MCF 10A (cell line): Measurements from ENCODE around the gene WFIKKN1. TPM values are rescaled to one million over a fixed set of nuclear protein-coding genes. Genes with fewer than 3 reads are reported as not detected.

Experiments used
- BruUV-seq: library from RNA; stranded (reverse); fragments of 400-500 nt; replicated peaks from 2 replicates; lab custom pipeline; 2021; lab: Mats Ljungman, UMichigan
- CTCF ChIA-PET: fragments of 300-600 bp; sonication (Branson Sonifier 250); formaldehyde crosslinking; extraction: SDS; loops from one replicate; lab custom pipeline; 2021; ENCODE audit warnings: antibody characterized with exemption, inconsistent platforms; lab: Yijun Ruan, JAX
- POLR2A ChIA-PET: fragments of 300-600, 350-650 bp; sonication (Branson Sonifier 250); formaldehyde crosslinking; extraction: SDS; loops from one replicate; lab custom pipeline; 2020; ENCODE audit warnings: antibody characterized with exemption, inconsistent platforms; lab: Yijun Ruan, JAX
- DNase-seq: peaks from one replicate; pipeline ENCODE4 v3.0.0-alpha.2; 2018; ENCODE audit not compliant: unreplicated experiment
- H3K27ac Mint-ChIP-seq: one replicate; pipeline ENCODE4 v1.8.0; 2022; ENCODE audit warnings: mild to moderate bottlenecking, low read depth, mixed read lengths; ENCODE audit not compliant: unreplicated experiment
- H3K27me3 Mint-ChIP-seq: one replicate; pipeline ENCODE4 v1.8.0; 2022; ENCODE audit warnings: mixed read lengths; ENCODE audit not compliant: insufficient read depth, unreplicated experiment
- H3K36me3 Mint-ChIP-seq: one replicate; pipeline ENCODE4 v1.8.0; 2022; ENCODE audit warnings: mild to moderate bottlenecking, moderate library complexity, mixed read lengths; ENCODE audit not compliant: insufficient read depth, unreplicated experiment
- H3K4me1 Mint-ChIP-seq: one replicate; pipeline ENCODE4 v1.8.0; 2022; ENCODE audit warnings: mixed read lengths; ENCODE audit not compliant: insufficient read depth, unreplicated experiment
- H3K4me3 Mint-ChIP-seq: one replicate; pipeline ENCODE4 v1.8.0; 2022; ENCODE audit warnings: mild to moderate bottlenecking, moderate library complexity, mixed read lengths; ENCODE audit not compliant: unreplicated experiment
- H3K9me3 Mint-ChIP-seq: one replicate; pipeline ENCODE4 v1.8.0; 2022; ENCODE audit warnings: mixed read lengths; ENCODE audit not compliant: unreplicated experiment
- intact Hi-C: fragments of 100-400 bp; cut with micrococcal nuclease; formaldehyde crosslinking; loops from 2 replicates; pipeline ENCODE4 v1.14.1; 2022
- total RNA-seq: library from RNA; stranded (reverse); gene quantifications from 2 replicates; pipeline ENCODE4 v1.2.3, GENCODE V29; 2022
- TF ChIP-seq, protein P1 (sequence below): fragments of 200-600 bp; IDR thresholded peaks from one replicate; pipeline ENCODE4 v1.8.0; 2022; ENCODE audit warnings: antibody characterized with exemption, mild to moderate bottlenecking; ENCODE audit not compliant: unreplicated experiment

Gene WFIKKN1
- total RNA-seq, 1 experiment from 2014 or later: 0.14 TPM

DNA sequence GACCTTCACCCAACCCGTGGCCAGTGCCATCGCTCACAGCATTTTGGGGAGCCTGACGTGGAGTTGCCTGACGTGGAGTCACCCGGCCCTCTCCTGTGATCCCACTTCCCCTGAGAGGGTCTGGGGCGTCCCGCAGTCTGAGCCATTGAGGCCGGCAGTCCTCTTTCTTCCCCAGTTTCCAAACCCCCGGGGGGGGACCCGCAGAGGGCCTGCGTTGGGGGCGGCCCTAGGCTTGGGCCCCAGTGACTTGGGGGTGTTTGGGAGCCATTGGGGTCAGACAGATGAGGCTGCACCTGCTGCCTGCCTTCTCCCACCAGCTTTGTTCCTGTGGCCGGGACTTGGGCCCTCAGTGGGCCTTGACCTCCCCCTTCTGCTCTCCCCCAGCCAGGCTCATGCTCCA lies 38.9 kb downstream of the WFIKKN1 start:
- H3K4me1 Mint-ChIP-seq: no peaks in the 10 kb centered on the region
- intact Hi-C loops: no loop called here
- CTCF ChIA-PET: interaction anchor here (1.0 kb wide), 1 partner anchor 9 kb away, joined by 6 read pairs; no protein-coding TSS in a partner anchor
- TF ChIP-seq, protein P1, sequence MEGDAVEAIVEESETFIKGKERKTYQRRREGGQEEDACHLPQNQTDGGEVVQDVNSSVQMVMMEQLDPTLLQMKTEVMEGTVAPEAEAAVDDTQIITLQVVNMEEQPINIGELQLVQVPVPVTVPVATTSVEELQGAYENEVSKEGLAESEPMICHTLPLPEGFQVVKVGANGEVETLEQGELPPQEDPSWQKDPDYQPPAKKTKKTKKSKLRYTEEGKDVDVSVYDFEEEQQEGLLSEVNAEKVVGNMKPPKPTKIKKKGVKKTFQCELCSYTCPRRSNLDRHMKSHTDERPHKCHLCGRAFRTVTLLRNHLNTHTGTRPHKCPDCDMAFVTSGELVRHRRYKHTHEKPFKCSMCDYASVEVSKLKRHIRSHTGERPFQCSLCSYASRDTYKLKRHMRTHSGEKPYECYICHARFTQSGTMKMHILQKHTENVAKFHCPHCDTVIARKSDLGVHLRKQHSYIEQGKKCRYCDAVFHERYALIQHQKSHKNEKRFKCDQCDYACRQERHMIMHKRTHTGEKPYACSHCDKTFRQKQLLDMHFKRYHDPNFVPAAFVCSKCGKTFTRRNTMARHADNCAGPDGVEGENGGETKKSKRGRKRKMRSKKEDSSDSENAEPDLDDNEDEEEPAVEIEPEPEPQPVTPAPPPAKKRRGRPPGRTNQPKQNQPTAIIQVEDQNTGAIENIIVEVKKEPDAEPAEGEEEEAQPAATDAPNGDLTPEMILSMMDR: no peak
- BruUV-seq: no TSS peak
- H3K4me3 Mint-ChIP-seq: peak overlapping the region; percentile 75
- POLR2A ChIA-PET: interaction anchor here (0.7 to 3.2 kb wide), 5 partner anchors 11 to 46 kb away, joined by 3 to 17 read pairs (median 6); partner anchors contain the start of genes STUB1 and WDR90
- no peaks in the 10 kb centered on the region for H3K9me3 Mint-ChIP-seq
- H3K27ac Mint-ChIP-seq: no peak overlapping the region
- no peaks in the 10 kb centered on the region for H3K27me3 Mint-ChIP-seq
- H3K36me3 Mint-ChIP-seq: peaks cover 37% of the 10 kb centered on the region
- no peak for DNase-seq

DNA sequence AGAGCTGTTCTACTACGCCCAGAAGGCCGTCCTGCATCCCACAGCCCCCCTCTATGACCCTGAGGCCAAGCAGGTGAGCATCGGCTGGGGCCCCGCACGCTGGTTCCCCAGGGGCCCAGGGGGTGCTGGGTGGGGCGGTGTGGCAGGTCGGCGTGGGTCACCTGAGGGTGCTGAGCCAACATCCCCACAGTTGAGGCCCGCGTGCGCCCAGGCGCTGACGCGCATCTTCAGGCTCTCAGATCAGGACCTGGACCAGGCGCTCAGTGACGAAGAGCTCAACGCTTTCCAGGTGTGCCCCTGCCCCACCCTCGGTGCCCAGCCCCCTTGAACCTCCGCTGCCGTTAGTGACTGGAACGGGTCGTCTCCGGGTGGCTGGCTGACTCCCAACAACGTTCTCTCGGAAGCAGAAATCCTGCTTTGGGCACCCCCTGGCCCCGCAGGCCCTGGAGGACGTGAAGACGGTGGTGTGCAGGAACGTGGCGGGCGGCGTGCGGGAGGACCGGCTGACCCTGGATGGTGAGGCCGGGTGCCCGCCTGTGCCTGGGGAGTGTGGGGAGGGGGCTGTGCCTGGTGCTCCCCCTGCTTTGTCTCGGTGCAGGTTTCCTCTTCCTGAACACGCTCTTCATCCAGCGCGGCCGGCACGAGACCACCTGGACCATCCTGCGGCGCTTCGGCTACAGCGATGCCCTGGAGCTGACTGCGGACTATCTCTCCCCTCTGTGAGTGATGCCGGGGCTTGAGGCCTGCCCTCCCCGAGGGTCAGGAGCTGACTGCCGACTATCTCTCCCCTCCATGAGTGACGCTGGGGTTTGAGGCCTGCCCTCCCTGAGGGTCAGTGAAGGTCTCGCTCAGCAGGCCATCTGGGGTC lies 39.9 kb downstream of the WFIKKN1 start:
- H3K4me1 Mint-ChIP-seq: no peaks in the 10 kb centered on the region
- intact Hi-C loops: no loop called here
- no peak overlapping the region for H3K27ac Mint-ChIP-seq
- peaks cover 48% of the 10 kb centered on the region for H3K36me3 Mint-ChIP-seq
- CTCF ChIA-PET: interaction anchor here (0.6 to 1.7 kb wide), 3 partner anchors 8 to 1484 kb away, joined by 3 to 4 read pairs (median 3); no protein-coding TSS in a partner anchor
- no peak overlapping the region for H3K4me3 Mint-ChIP-seq
- POLR2A ChIA-PET: interaction anchor here (0.5 kb wide), 1 partner anchor 473 kb away, joined by 3 read pairs; no protein-coding TSS in a partner anchor
- H3K27me3 Mint-ChIP-seq: no peaks in the 10 kb centered on the region
- TF ChIP-seq, protein P1: no peak
- TSS peak; percentile 11 for BruUV-seq
- H3K9me3 Mint-ChIP-seq: no peaks in the 10 kb centered on the region
- DNase-seq: no peak

DNA sequence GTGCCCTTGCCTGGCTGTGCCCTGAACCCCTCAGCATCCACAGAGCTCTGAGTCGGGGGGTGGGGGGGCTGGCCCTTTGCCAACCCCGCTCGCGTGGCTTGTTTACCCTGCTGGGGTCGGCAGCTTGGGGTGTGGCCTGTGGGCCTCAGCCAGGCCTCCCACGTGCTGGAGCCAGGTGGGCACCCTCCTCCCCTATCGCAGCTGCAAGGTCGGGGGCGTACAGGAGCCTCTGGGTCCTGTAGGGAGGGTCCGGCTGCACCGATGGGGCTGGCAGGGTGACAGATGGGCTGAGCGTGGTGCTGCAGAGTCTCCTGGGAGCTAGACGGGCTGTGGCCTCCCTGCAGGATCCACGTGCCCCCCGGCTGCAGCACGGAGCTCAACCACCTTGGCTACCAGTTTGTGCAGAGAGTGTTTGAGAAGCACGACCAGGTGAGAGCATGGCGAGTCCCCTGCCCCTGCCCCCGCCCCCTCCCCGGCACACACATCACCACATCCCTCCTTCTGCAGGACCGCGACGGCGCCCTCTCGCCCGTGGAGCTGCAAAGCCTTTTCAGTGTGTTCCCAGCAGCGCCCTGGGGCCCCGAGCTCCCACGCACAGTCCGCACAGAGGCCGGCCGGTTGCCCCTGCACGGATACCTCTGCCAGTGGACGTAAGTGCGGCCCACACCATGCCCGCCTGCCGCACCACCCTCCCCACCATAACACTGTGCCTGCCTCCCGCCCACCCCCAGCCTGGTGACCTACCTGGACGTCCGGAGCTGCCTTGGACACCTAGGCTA lies 40.8 kb downstream of the WFIKKN1 start:
- no peaks in the 10 kb centered on the region for H3K4me1 Mint-ChIP-seq

More for the DNA sequence above, 40.8 kb downstream of the WFIKKN1 start:
- intact Hi-C loops: no loop called here
- H3K9me3 Mint-ChIP-seq: no peaks in the 10 kb centered on the region
- TF ChIP-seq, protein P1: no peak
- no peak overlapping the region for H3K27ac Mint-ChIP-seq
- H3K36me3 Mint-ChIP-seq: peaks cover 50% of the 10 kb centered on the region
- no TSS peak for BruUV-seq
- no peak for DNase-seq
- H3K4me3 Mint-ChIP-seq: no peak overlapping the region
- no peaks in the 10 kb centered on the region for H3K27me3 Mint-ChIP-seq
- ChIA-PET POLR2A (no interaction called here), CTCF (interaction anchor here (0.6 to 1.7 kb wide), 2 partner anchors 9 to 1218 kb away, joined by 3 to 4 read pairs; no protein-coding TSS in a partner anchor)
